Measurements from ENCODE around the gene CDC23. TPM values are rescaled to one million over a fixed set of nuclear protein-coding genes. Genes with fewer than 3 reads are reported as not detected.
"Not testable (repeated sequence)": the region's sequence is repeated elsewhere in the genome, so short reads cannot be mapped to it uniquely, and the experiment has no call there.

Gene CDC23
- polyA plus RNA-seq, 3 donors, result 7.8 to 15.9 (median 12.8) TPM

GRCh38 chr5:138257583-138257982 is 44.5 kb upstream of the CDC23 start:
- H3K27ac ChIP-seq (ENCODE audit: low read depth in 1 of 2, low read length in 2 of 2), result no peak overlapping the region
- H3K4me2 ChIP-seq (replicated peaks; ENCODE audit: extremely low read depth, low read length, poor library complexity, severe bottlenecking), result no peak overlapping the region
- intact Hi-C loops (cut with micrococcal nuclease), result no loop called here
- no peaks in the 10 kb centered on the region for H3K9me3 ChIP-seq (replicated peaks in 1 of 2; ENCODE audit: control insufficient read depth in 1 of 2, insufficient read depth in 1 of 2, low read length in 2 of 2)
- Mint-ChIP-seq H3K27me3 (ENCODE audit: low read depth in 3 of 3) (peaks cover 2 to 4% (median 2%) of the 10 kb centered on the region in 3 donors), H3K4me1 (no peaks in the 10 kb centered on the region), H3K4me3 (no peak overlapping the region), H3K27ac (no peak overlapping the region), H3K36me3 (no peaks in the 10 kb centered on the region), H3K9me3 (no peaks in the 10 kb centered on the region)
- TF ChIP-seq CTCF (IDR thresholded peaks at IDR 0.05), result no peak
- 95% methylated on average over 26 of the region's 29 CpGs for WGBS (ENCODE audit: insufficient coverage)
- H3K79me2 ChIP-seq (ENCODE audit: insufficient read depth, low read length), result no peaks in the 10 kb centered on the region
- no peaks in the 10 kb centered on the region for H3K36me3 ChIP-seq (replicated peaks in 1 of 2; ENCODE audit: control insufficient read depth in 1 of 2, insufficient read depth in 2 of 2, low read length in 2 of 2)
- no peak overlapping the region for H2AFZ ChIP-seq (ENCODE audit: insufficient read depth, low read depth, low read length, poor library complexity, severe bottlenecking)
- no peaks in the 10 kb centered on the region for H3K4me1 ChIP-seq (ENCODE audit: control insufficient read depth in 1 of 2, insufficient read depth in 2 of 2, low read length in 2 of 2)
- DNase-seq, result no peak
- no peaks in the 10 kb centered on the region for H3K27me3 ChIP-seq (ENCODE audit: control insufficient read depth in 2 of 2, insufficient read depth in 2 of 2, low read length in 2 of 2)
- no peaks in the 10 kb centered on the region for H4K20me1 ChIP-seq (ENCODE audit: insufficient read depth, low read length)
- no peak overlapping the region for H3K9ac ChIP-seq (ENCODE audit: insufficient read depth, low read length, poor library complexity, severe bottlenecking)
- H3K4me3 ChIP-seq (replicated peaks in 1 of 3; ENCODE audit: low read depth in 2 of 3, low read length in 3 of 3), result no peak overlapping the region

DNA sequence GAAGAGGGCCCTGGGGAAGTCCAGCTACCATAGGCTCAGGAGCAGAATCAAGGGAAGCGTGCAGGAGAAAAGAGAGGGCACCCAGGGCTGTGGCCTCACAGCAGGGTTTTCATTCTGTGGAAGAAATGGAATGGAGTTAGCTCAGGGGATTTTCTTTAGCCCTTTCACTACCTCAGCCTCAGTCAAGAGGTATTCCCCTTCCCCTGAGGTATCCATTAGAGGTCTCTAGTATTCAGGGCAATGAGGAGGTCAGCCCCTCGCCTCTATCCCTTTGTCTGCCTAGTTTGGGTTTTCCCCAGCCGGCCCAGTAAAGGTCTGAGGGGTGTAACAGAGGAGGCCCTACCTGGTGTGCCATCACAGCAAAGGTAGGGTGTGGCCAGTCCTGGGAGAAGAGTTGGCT is 39.8 kb upstream of the CDC23 start:
- Histone ChIP-seq H3K36me3 (replicated peaks in 1 of 2; ENCODE audit: control insufficient read depth in 1 of 2, insufficient read depth in 2 of 2, low read length in 2 of 2) (no peaks in the 10 kb centered on the region), H3K9ac (ENCODE audit: insufficient read depth, low read length, poor library complexity, severe bottlenecking) (no peak overlapping the region), H3K4me2 (replicated peaks; ENCODE audit: extremely low read depth, low read length, poor library complexity, severe bottlenecking) (no peak overlapping the region), H3K9me3 (replicated peaks in 1 of 2; ENCODE audit: control insufficient read depth in 1 of 2, insufficient read depth in 1 of 2, low read length in 2 of 2) (no peaks in the 10 kb centered on the region), H3K4me3 (replicated peaks in 1 of 3; ENCODE audit: low read depth in 2 of 3, low read length in 3 of 3) (no peak overlapping the region), H3K79me2 (ENCODE audit: insufficient read depth, low read length) (no peaks in the 10 kb centered on the region), H2AFZ (ENCODE audit: insufficient read depth, low read depth, low read length, poor library complexity, severe bottlenecking) (no peak overlapping the region), H3K27ac (ENCODE audit: low read depth in 1 of 2, low read length in 2 of 2) (no peak overlapping the region), H3K4me1 (ENCODE audit: control insufficient read depth in 1 of 2, insufficient read depth in 2 of 2, low read length in 2 of 2) (no peaks in the 10 kb centered on the region), H3K27me3 (ENCODE audit: control insufficient read depth in 2 of 2, insufficient read depth in 2 of 2, low read length in 2 of 2) (no peaks in the 10 kb centered on the region), H4K20me1 (ENCODE audit: insufficient read depth, low read length) (no peaks in the 10 kb centered on the region)
- no peak overlapping the region for H3K4me3 Mint-ChIP-seq
- no peaks in the 10 kb centered on the region for H3K4me1 Mint-ChIP-seq
- no peak overlapping the region for H3K27ac Mint-ChIP-seq
- H3K9me3 Mint-ChIP-seq, result no peaks in the 10 kb centered on the region
- no peak for TF ChIP-seq CTCF (IDR thresholded peaks at IDR 0.05)
- intact Hi-C loops (cut with micrococcal nuclease), result no loop called here
- DNase-seq, result no peak
- WGBS (ENCODE audit: insufficient coverage), result 92% methylated on average over 2 of the region's 3 CpGs
- no peaks in the 10 kb centered on the region for H3K36me3 Mint-ChIP-seq
- peaks cover 2 to 6% (median 2%) of the 10 kb centered on the region in 3 donors for H3K27me3 Mint-ChIP-seq (ENCODE audit: low read depth in 3 of 3)

DNA sequence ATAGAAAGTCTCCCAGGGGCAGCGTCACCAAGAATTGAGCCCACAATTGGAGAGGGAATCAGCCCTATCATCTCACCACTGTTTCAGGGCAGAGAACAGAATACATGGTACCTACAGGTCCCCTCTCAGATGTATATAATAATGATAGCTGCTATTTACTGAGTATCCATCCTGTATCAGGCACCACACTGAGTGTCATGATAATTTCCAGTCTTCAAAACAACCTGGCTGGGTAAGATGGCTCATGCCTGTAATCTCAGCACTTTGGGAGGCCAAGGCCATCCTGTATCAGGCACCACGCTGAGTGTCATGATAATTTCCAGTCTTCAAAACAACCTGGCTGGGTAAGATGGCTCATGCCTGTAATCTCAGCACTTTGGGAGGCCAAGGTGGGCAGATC is 34.7 kb upstream of the CDC23 start:
- H3K27me3 Mint-ChIP-seq (ENCODE audit: low read depth in 3 of 3), result peaks cover 6 to 12% (median 8%) of the 10 kb centered on the region in 3 donors
- H3K27me3 ChIP-seq (ENCODE audit: control insufficient read depth in 2 of 2, insufficient read depth in 2 of 2, low read length in 2 of 2); H3K9me3 ChIP-seq (replicated peaks in 1 of 2; ENCODE audit: control insufficient read depth in 1 of 2, insufficient read depth in 1 of 2, low read length in 2 of 2); intact Hi-C loops (cut with micrococcal nuclease); H3K27ac Mint-ChIP-seq; H3K9ac ChIP-seq (ENCODE audit: insufficient read depth, low read length, poor library complexity, severe bottlenecking); H3K9me3 Mint-ChIP-seq; H3K4me2 ChIP-seq (replicated peaks; ENCODE audit: extremely low read depth, low read length, poor library complexity, severe bottlenecking); H4K20me1 ChIP-seq (ENCODE audit: insufficient read depth, low read length); DNase-seq; H3K4me3 ChIP-seq (replicated peaks in 1 of 3; ENCODE audit: low read depth in 2 of 3, low read length in 3 of 3); H2AFZ ChIP-seq (ENCODE audit: insufficient read depth, low read depth, low read length, poor library complexity, severe bottlenecking); H3K4me3 Mint-ChIP-seq; H3K79me2 ChIP-seq (ENCODE audit: insufficient read depth, low read length); H3K36me3 Mint-ChIP-seq; H3K4me1 ChIP-seq (ENCODE audit: control insufficient read depth in 1 of 2, insufficient read depth in 2 of 2, low read length in 2 of 2); H3K4me1 Mint-ChIP-seq; H3K27ac ChIP-seq (ENCODE audit: low read depth in 1 of 2, low read length in 2 of 2); H3K36me3 ChIP-seq (replicated peaks in 1 of 2; ENCODE audit: control insufficient read depth in 1 of 2, insufficient read depth in 2 of 2, low read length in 2 of 2): not testable (repeated sequence)
- 100% methylated on average over 1 of the region's 2 CpGs for WGBS (ENCODE audit: insufficient coverage)
